ENCODE data around the gene SF3A1.
"Not testable (repeated sequence)": the region's sequence is repeated elsewhere in the genome, so short reads cannot be mapped to it uniquely, and the experiment has no call there.

Gene SF3A1

DNA sequence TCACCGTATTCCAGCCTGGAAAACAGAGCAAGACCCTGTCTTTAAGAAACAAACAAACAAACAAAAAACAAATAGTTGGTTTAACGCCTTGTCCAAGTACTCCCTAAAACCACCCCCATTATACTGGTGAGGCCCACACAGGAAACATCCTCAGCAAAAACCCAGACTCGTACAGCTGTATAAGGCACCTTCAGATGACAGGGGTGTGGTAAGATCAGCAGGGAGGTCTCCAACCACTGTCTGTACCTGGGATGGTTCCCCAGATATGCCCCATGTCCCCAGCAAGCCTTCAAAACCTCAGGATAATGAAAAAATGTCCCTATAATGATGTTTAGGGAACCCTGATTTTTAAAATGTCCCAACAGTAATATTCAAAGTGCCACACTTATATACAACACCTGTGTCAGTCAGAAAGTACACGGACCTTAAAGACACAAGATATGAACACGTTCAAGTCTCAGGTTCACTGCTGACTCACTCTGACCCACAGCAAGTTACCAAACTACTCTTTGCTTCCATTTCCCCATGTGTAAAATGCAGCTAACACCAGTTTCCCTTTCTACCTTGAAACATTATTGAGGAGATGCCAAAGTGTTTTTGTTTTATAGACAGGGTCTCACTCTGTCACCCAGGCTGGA lies 9.3 kb downstream of the SF3A1 start:
- no peak for DNase-seq

DNA sequence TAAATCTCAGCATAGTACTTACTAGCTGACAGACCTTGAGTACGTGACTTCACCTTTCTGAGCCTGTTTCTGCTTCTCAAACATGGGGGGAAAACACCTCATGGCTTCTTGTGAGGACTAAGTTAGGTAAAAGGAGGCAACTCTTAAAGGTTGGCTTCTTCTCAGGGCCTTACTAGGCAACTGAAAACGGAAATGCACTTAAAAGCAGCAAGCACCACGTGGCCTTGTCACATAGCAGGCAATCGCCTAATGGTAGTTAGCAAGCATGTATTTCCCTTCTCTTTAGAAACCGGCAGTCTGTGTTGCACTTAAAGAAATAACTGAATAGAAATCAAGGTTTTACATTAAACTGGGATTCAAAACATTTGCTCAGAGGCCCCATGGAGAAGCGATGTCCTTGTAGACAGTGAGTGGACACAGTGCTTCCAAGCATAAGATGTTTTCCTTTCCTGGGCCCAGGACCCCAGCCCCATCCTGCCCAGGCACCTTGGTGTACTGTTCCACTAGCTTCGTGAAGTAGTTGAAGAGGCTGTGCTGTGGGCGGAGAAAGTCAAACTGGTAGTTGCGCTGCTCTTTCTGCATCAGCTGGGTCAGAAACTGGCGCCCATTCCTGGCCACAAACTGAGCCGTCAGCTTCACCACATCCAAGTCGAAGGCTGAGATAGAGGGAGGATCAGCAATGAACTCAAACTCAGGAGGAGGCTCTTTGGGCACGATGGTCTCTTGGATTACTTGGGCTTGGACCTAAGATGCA lies 12.1 kb downstream of the SF3A1 start:
- DNase-seq, result peak; percentile 31

DNA sequence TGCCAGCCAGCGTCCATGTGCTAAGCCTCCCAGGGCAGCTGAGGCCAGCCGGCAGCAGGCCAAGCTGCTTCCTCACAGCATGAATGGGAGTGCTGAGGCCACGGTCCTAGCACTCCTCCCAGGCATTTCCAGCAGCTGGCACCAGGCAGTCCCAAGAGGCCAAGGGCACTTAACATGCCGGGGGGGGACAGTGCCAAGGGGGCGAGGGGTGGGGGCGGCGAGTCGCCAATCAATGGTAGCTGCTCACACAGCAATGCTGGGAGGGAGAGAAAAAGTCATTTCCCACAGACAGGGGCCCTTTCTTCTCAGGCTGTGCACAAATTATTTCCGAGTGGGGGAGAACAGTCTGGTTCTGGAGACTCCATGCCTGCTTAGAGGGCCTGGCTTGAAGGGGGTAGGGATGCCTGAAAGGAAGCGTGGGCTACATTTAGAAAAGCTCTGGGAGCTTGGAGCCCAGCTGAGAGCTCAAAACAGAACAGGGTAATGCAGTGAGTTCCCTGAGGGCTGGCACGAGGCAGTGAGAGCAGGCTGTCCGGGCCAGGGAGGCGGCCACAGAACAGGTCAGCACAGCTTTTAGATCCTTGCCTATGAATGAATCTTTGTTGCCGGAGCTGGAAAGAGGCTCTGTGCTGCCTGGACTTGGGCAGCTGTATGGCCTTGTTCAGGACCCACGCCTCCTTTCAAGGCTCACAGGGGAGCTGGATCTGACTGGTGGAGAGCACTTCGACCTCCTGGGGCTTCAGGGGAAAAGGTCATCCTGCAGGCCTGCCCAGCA lies 15.6 kb downstream of the SF3A1 start:
- no peak for DNase-seq

DNA sequence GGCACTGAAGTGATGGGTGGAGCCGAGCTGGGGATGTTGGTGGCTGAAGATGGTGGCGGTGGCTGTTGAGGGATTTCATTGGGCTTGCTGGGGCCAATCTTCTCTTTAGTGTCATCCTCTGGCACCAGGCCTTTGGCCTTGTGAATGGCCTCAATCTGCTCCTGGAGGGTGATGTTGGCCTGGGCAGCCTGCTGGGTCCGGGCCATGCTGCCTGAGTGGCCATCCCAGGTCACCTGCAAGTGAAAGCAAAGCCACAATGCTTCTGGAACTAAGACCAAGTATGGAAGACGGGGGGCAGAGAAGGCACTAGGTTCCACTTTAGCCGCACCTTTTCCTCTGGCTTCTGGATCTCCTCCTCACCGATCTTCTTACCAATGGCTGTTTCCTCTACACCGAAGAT lies 17.9 kb downstream of the SF3A1 start:
- no peak for DNase-seq

DNA sequence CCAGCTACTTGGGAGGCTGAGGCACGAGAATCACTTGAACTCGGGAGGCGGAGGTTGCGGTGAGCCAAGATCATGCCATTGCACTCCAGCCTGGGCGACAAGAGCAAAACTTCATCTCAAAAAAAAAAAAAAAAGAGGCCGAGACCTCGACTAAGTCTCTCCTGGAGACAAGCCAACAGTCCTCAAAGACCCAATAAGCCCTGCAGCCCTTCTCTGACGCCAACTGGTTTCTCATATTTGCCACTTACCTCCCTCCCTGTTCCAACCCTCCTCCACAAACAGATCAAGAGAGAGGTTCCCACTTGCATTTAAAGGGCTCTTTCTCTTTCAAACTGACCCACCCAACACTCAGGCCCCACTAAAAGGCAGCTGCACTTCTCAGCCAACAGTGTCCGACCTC lies 18.4 kb downstream of the SF3A1 start:
- not testable (repeated sequence) for DNase-seq

DNA sequence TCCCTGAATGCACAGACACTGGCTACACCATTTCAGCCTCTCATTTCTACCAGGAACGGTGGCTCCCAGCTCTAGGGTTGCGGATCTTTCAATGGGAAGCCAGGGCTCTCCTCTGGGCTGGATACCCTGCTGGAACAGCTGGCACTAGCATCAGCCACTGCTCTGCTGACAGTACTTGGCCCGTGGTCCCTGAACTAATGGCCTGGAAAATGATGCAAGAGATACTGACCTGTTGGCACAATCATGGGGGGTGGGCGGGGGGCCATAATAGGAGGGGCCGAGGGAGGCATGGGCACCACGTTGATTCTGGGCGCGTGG lies 19.3 kb downstream of the SF3A1 start:
- no peak for DNase-seq

DNA sequence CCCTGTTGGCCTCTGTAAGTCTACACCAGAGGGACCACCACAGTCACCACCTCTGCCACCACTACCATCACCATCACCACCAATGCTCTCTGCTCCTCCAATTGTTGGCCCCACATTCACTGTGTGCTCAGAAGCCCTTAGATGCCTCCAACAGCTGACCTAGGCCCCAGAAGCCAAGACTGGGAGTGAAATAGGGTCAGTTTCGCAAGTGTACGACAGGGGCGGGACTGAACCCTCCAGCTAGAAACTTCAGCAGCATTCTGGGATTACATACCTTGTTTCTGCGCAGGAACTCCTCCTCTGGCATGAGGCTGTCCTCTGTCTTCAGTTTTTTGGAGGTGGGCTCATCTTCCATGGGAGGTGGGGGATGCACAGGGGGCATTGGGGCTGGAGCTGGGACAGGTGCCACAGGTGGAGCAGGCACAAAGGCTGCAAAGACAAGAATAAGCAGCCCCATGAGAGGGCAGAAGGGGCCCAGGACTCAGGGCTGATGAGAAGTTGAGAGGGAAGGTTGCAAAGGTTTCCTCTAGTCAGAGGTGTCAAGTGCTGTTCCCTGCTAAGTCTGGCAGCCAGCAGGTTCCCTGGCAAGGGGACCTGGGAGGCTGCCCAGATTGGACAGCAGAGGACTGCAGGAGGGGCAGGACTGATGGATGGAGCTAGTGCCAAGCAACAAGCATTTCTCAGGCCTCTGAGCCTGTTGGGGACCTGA lies 19.8 kb downstream of the SF3A1 start:
- no peak for DNase-seq

DNA sequence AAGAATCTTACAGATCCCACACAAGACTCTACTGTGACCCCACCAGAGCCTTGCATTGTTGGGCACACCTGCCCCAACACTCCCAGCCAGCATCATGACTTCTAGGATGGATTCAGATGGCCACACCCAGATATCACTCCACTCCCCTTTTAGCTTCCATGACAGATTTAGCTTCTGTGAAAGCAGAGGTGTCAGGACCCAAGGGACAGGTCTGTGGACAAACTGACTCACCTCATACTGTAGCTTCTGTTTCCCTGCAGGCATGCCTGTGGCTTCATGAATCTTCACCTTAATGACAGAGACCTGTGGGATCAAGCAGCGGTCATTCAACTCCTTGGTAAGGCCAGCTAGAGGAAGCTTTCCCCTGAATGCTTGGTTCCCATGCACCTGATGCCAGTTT lies 21.5 kb downstream of the SF3A1 start:
- no peak for DNase-seq

DNA sequence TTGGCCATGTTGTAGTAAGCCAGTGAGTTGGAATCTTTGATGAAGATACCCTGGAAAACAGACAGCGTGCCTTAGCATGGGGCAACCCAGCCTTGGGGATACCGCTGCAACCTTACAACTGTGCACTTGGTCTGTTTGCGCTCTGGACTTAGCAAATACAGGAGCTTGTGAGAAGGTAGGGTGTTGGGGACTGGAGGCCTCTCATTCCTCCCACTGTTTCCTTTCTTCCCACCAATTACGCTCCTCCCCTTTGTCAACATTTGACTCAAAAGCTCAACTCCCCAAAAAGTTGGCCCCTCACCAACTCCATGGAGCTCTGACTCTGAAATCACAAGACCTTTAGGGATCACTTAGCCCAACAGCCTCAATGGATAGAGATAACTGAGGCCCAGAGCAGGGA lies 22.0 kb downstream of the SF3A1 start:
- DNase-seq, result no peak

DNA sequence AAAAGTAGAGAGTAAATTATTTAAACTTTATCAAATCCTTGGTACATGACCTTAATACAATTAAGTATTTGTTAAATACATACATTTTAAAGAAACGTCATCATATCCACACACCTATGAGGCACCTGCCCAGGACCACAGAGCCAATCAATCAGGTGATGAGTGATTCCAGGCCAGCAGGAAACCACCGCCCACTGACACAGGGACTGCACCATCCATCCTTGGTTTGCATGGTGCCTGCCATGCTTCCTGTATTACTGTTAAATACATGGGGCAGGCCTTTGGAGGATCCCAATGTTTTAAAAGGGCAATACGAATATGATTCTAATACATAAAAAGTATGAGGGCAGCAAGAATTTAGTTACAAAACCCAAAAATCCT lies 23.0 kb downstream of the SF3A1 start:
- no peak for DNase-seq

DNA sequence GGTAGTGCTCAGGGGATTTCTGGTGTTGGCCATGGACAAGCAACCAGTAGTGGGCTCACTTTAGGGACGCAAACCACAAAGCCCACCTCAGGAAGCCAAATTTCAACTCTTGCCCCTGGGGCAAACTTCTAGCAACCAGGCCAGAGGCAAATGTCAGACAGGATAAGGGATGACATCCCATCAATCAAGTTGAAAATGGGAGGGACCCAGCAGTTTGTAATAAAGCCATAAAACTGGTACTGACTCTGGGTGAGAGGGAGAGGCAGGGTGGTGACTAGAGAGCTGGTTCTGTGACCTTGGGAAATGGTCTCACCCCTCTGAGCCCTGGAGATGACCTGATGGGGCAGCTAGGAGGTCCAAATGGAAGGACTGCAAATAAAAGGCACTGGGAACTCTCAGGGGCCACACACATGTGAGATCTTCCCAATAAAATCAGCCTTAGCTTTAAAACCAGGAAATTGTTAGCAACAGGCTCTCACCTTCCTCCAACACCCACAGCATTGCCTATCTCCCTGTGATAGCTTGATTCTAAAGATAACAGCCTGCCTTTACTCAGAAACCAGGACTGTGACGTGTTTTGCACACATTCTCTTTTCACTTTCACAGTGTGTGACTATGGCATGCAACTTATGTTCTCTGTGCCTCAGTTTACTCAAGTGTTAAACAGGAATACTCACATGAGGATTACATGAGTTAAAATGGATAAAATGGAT lies 23.5 kb downstream of the SF3A1 start:
- no peak for DNase-seq

DNA sequence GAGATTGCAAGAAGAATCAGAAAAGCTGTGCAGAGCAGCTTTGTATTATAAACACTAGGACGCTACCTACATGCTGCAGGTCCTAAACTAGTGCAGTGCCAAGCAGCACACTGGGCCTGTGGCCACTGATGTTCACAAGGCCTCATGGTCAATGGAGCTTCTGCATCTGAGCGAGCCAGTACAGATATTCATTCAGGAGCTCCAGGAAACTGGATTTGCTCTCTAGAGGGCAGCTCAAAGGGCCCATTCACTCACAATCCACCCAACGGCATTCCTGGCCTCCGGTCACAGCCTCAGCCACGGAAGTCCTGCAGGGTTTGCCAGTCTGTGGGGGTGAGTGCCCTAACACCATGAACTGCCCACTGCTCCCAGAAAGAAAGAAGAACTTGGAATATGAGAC lies 24.1 kb downstream of the SF3A1 start:
- DNase-seq, result no peak

DNA sequence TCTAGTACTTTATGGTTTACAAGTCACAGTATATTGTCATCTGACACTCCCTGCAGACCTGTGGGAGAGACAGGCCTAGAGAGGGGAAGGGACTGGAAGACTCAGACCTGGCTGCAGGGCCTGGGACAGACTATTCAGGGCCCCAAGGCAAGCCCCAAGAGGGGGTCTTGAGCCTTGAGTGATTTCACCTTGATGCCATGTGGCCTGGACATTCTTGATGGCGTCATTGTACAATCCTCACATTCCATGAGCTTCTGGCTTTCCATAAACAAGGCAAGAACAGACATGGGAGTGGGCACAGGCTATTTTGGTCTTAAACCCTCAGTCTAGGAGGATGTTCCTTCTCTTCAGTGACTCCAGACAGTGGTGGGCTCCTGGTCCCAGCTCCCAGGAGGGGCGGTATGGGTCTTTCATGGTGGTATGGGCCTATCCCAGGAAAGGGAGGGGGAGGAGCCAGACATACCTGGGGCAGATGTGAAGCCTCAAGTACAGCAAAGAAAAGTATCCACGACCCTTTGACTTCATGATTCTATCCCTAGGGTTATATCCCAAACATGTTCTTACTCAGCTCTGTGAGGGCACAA lies 28.1 kb downstream of the SF3A1 start:
- DNase-seq, result no peak

DNA sequence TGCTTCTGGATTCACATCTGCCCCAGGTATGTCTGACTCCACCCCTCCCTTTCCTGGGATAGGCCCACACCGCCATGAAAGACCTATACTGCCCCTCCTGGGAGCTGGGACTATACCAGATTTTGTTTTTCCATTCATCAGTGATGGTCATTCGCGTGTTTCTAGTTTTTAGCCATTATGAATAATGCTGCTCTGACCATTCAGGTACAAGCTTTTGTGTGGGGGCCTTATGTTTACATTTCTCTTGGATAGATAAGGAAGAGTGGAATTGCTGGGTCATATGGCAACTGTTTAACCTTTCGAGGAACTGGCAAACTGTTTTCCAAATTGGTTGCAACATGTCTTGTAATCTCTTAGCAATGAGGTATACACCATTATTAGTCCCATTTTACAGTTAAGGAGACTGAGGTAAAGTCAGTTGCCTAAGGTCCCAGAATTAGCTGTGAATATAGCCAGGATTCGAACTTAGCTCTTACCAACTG lies 28.8 kb downstream of the SF3A1 start:
- DNase-seq, result no peak

DNA sequence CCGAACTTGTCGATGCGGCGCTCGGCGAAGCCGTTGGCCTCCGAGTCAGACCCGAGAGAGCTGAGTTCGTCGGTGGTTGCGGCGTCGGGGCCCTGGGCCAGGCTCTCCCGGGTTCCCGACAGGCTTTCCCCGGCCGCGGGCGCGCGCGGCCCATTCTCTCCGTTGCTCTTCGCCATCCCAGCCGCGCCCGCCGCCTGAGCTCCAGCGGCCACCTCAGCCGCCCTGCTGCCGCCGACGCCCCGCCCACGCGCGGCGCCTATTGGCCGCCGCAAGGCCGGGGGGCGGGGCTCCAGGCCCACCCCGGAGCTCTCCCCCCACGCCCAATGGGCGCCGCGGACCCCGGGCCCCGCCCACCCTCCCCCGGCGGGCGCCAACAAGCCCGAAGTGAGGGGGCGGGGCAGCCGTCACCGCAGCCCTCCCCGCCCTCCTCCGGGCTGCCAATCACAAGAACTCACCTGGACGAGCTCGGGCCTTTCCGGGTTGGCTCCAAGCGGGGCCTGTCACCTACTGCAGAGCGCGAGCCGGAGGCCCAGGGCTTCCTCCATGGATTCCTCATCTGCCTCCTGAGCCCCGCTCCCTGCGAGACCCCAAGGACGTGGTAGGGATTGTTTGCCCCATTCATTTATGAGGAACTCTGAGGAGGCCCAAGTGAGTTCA lies 29.9 kb downstream of the SF3A1 start, which contains the start of gene TBC1D10A:
Gene TBC1D10A (minus strand): TSS at position 236 of the 657 bp plus-strand sequence. CDS start 60 bp downstream, at position 176.
- peak; percentile 96 for DNase-seq

DNA sequence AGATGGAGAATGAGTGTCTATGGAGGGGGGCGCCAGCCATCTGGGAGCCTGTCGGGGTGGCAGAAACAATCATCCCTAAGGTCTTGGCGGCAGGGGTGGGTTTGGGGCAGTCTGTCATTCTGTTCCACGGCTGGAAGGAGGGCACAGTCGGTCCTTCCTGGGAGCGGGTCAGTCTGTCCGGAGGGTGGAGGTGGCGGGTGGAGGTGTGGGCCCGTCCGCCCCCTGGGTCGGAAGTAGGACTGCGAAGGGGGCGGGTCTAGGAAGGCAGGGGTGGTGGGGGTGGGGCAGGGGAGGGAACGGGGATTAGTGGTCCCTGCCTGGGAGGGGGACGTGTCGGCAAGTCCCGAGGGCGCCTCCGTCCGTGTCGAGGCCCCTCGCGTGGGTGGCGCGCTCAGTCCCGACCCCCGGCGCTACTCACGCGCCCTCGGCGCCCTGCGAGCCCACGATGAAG lies 30.4 kb downstream of the SF3A1 start:
- DNase-seq, result peak; percentile 36

DNA sequence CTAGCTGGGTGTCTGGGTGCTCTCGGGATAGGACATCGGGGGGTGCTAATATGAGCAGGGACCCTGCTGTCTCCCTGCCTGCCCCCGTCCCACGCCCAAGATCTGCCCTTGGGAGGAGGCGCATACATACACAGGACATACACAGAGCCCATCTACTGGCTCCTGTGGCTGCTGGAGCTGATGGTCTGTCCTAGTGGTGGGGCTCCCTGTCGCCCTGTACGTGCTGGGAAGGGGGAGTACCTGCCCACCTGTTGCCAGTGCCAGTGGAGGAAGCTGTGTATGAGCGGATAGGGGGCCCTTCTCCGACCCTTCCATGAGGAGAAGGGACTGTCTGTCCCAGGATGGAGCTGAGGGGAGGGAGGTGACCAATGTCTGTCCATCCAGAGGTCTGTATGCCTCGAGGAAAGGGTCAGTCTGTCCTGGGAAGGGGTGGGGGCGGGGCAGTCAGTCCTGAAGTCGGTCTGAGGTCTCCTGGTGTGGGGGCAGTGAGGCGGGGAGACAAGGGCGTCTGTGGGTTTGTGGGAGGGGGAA lies 30.9 kb downstream of the SF3A1 start:
- DNase-seq, result no peak

DNA sequence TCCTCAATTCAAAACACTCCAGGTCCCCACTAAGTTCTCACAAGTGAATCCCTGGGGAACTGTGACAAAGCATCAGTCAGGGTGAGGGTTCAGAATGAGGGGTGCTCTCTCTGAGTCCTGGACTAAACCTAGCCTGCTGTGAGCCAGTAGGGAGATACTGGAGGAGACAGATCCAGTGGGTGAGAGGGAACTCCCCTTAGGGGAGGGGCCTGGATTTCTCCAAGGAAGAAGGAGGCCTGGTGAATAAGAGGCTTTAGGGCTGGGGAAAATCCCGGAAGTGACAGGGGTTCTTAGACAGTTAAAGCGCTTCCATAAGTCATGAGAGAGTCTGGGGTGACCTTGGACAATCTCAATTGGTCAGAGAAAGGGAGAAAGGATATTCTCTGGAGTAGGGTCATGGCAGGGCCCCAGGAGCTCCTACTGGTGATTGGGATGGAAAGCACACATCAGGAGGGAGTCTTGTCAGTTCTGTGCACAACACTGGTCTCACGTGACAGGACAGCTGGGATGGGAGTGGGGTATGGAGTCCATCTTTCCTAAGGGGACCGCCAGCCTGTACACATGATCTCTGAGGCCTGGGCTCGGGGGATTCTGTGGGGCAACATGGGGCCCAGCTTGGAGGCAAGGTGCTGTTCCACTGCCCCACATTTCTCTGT lies 31.5 kb downstream of the SF3A1 start:
- no peak for DNase-seq

DNA sequence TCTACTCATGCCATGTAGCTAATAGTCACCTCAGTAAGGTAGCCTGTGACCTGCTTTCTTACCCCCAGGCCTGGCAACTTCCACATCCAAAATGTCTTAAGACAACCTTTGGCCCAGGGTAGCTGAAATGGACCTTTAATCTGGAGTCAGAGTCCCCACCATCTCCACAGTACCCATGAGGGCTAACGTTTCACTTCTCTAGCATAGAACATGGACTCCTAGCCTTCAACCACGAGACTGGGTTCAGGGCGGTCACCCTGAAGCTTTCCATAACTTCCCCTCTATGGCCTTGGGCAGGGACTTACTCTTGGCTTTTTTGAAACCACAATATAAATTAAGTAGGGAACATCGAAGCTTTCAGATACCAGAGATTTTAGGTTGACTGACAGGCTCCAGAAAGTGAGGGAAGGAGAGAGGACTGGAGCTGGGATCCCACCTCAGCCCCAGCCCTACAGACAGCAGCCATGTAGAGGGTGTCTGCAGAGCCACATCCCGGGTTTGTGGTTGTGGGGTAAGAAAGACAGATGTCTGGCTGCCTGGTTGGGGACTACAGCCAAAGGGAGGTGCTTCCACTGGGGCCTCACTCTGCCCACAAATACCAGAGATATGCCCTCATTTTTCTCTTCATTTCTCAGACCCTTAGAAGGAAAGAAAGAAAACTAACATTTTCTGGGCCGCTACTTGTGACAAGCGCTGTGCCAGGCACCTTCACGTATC lies 32.5 kb downstream of the SF3A1 start:
- DNase-seq, result peak; percentile 55

DNA sequence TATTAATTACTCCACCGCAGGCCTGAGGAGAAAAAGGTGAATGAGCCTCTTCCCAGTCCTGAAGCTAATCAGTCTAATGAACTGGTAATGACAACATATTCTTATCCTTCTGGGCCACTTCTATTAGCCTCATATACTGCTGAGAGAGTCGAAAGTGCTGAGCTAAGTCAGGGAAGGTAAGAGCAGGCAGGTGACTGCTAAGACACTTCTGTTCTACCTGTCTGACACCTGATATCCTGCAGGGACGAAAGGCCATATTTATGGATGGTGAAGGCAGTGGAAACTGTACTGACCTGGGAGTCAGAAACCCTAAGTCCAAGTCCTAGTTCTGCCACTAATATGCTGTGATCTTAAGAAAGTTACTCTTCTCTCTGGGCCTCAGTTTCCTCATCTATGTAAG lies 33.4 kb downstream of the SF3A1 start:
- DNase-seq, result no peak

Data from CD4-positive, alpha-beta T cell treated with Interleukin-12 subunit alpha and Interleukin-12 subunit beta, for 1 hour (primary cell).